GM18861 (cell line): ENCODE data around the gene LRRC45.

ENCODE experiments used
- ATAC-seq: cut with Tn5 transposase; IDR thresholded peaks from one replicate; pipeline ENCODE4 v1.9.1; 2021; ENCODE audit not compliant: unreplicated experiment

LRRC45 gene

GRCh38 chr17:82080048-82080788 lies 57.1 kb downstream of the LRRC45 start:
- no peak for ATAC-seq
